H9 (cell line): Measurements from ENCODE around the gene GJB2. TPM values are rescaled to one million over a fixed set of nuclear protein-coding genes. Genes with fewer than 3 reads are reported as not detected.
"Not testable (repeated sequence)": the region's sequence is repeated elsewhere in the genome, so short reads cannot be mapped to it uniquely, and the experiment has no call there.

Experiments used
- DNase-seq: peaks from one replicate; pipeline ENCODE4 v3.0.0-alpha.2; 2017
- H2AFZ ChIP-seq: one replicate; pipeline ENCODE4 v1.6.1; 2013; ENCODE audit warnings: mild to moderate bottlenecking, low read length, control low read depth, moderate library complexity
- H2AK5ac ChIP-seq: 2 replicates; pipeline ENCODE4 v1.6.1; 2013; ENCODE audit warnings: low read length, control low read depth, mixed read lengths; ENCODE audit not compliant: insufficient read length
- H2BK120ac ChIP-seq: one replicate; pipeline ENCODE4 v1.6.1; 2013; ENCODE audit warnings: low read depth, mild to moderate bottlenecking, low read length, control low read depth, inconsistent platforms; ENCODE audit not compliant: poor library complexity, severe bottlenecking
- H2BK12ac ChIP-seq: 2 replicates; pipeline ENCODE4 v1.6.1; 2013; ENCODE audit warnings: low read length, control low read depth, mixed read lengths, low read depth; ENCODE audit not compliant: insufficient read length
- H2BK15ac ChIP-seq: 2 replicates; pipeline ENCODE4 v1.6.1; 2013; ENCODE audit warnings: low read depth, low read length, control low read depth
- H2BK20ac ChIP-seq: one replicate; pipeline ENCODE4 v1.6.1; 2013; ENCODE audit warnings: low read depth, mild to moderate bottlenecking, low read length, control low read depth, inconsistent platforms; ENCODE audit not compliant: poor library complexity, severe bottlenecking
- H2BK5ac ChIP-seq: 2 replicates; pipeline ENCODE4 v1.6.1; 2013; ENCODE audit warnings: low read length, control low read depth, mixed read lengths; ENCODE audit not compliant: insufficient read length
- H3K14ac ChIP-seq: 2 replicates; pipeline ENCODE4 v1.6.1; 2013; ENCODE audit warnings: low read length, control low read depth; ENCODE audit not compliant: insufficient read depth
- H3K18ac ChIP-seq: 2 replicates; pipeline ENCODE4 v1.6.1; 2013; ENCODE audit warnings: low read depth, mild to moderate bottlenecking, mixed read lengths, low read length, control low read depth; ENCODE audit not compliant: insufficient read length
- H3K23ac ChIP-seq: 2 replicates; pipeline ENCODE4 v1.6.1; 2013; ENCODE audit warnings: low read length, control low read depth, mixed read lengths, low read depth; ENCODE audit not compliant: insufficient read length
- H3K23me2 ChIP-seq: 2 replicates; pipeline ENCODE4 v1.6.1; 2013; ENCODE audit warnings: low read depth, mild to moderate bottlenecking, mixed read lengths, low read length, control low read depth; ENCODE audit not compliant: insufficient read length, poor library complexity, severe bottlenecking
- H3K27ac ChIP-seq: 2 replicates; pipeline ENCODE4 v1.5.1; 2013; ENCODE audit warnings: low read length, control low read depth, mixed read lengths, low read depth; ENCODE audit not compliant: insufficient read length
- H3K27me3 ChIP-seq: 2 replicates; pipeline ENCODE4 v1.6.1; 2013; ENCODE audit warnings: low read length, control low read depth, inconsistent platforms; ENCODE audit not compliant: insufficient read depth
- H3K4ac ChIP-seq: 2 replicates; pipeline ENCODE4 v1.6.1; 2013; ENCODE audit warnings: low read depth, mild to moderate bottlenecking, control low read depth, inconsistent platforms, low read length, moderate library complexity
- H3K4me1 ChIP-seq: 2 replicates; pipeline ENCODE4 v1.6.1; 2013; ENCODE audit warnings: low read length, control low read depth, inconsistent platforms; ENCODE audit not compliant: insufficient read depth
- H3K4me2 ChIP-seq: 2 replicates; pipeline ENCODE4 v1.6.1; 2013; ENCODE audit warnings: low read length, control low read depth, mixed read lengths; ENCODE audit not compliant: insufficient read length, insufficient read depth
- H3K56ac ChIP-seq: 2 replicates; pipeline ENCODE4 v1.6.1; 2013; ENCODE audit warnings: low read depth, mild to moderate bottlenecking, mixed read lengths, low read length, control low read depth; ENCODE audit not compliant: insufficient read length
- H3K79me1 ChIP-seq: 2 replicates; pipeline ENCODE4 v1.6.1; 2013; ENCODE audit warnings: low read depth, mild to moderate bottlenecking, moderate library complexity, low read length, control low read depth, inconsistent platforms; ENCODE audit not compliant: insufficient read depth, poor library complexity, severe bottlenecking
- H3K79me2 ChIP-seq: 2 replicates; pipeline ENCODE4 v1.6.1; 2013; ENCODE audit warnings: low read length, control low read depth, inconsistent platforms; ENCODE audit not compliant: insufficient read depth
- H3K9ac ChIP-seq: 2 replicates; pipeline ENCODE4 v1.6.1; 2013; ENCODE audit warnings: low read length, control low read depth, mixed read lengths; ENCODE audit not compliant: insufficient read length; ENCODE audit errors: extremely low read depth
- H3K9me3 ChIP-seq: one replicate; pipeline ENCODE4 v1.6.1; 2013; ENCODE audit warnings: low read depth, low read length, inconsistent platforms; ENCODE audit not compliant: control insufficient read depth
- H3T11ph ChIP-seq: one replicate; pipeline ENCODE4 v1.6.1; 2013; ENCODE audit warnings: mild to moderate bottlenecking, low read length, control low read depth, inconsistent platforms
- H4K20me1 ChIP-seq: one replicate; pipeline ENCODE4 v1.6.1; 2013; ENCODE audit not compliant: control insufficient read depth, insufficient read length, insufficient read depth
- H4K5ac ChIP-seq: 2 replicates; pipeline ENCODE4 v1.6.1; 2013; ENCODE audit warnings: low read depth, mild to moderate bottlenecking, mixed read lengths, low read length, control low read depth; ENCODE audit not compliant: insufficient read length
- H4K8ac ChIP-seq: replicated peaks from 2 replicates; pipeline ENCODE4 v1.6.1; 2013; ENCODE audit warnings: low read length, control low read depth, mixed read lengths, low read depth; ENCODE audit not compliant: insufficient read length
- H4K91ac ChIP-seq: 2 replicates; pipeline ENCODE4 v1.6.1; 2013; ENCODE audit warnings: low read depth, mild to moderate bottlenecking, moderate library complexity, mixed read lengths, low read length, control low read depth; ENCODE audit not compliant: insufficient read length
- H3K27ac Mint-ChIP-seq, 3 experiments: 2 replicates in 2 of 3; 3 replicates in 1 of 3; pipeline ENCODE4 v1.8.0; 2020 to 2021; ENCODE audit warnings: mixed read lengths in 3 of 3, mild to moderate bottlenecking in 1 of 3, moderate library complexity in 1 of 3
- H3K27me3 Mint-ChIP-seq: 2 replicates; pipeline ENCODE4 v1.8.0; 2021; ENCODE audit warnings: low read depth, mild to moderate bottlenecking, moderate library complexity, mixed read lengths
- H3K36me3 Mint-ChIP-seq, 3 experiments: 2 replicates in 2 of 3; 3 replicates in 1 of 3; pipeline ENCODE4 v1.8.0; 2020 to 2021; ENCODE audit warnings: low read depth in 3 of 3, mixed read lengths in 3 of 3; ENCODE audit not compliant: insufficient read depth in 1 of 3
- H3K4me1 Mint-ChIP-seq, 2 experiments: 2 replicates each; pipeline ENCODE4 v1.8.0; 2020; ENCODE audit warnings: mixed read lengths in 2 of 2
- H3K4me3 Mint-ChIP-seq, 2 experiments: 2 replicates in 1 of 2; 3 replicates in 1 of 2; pipeline ENCODE4 v1.8.0; 2020 to 2021; ENCODE audit warnings: mild to moderate bottlenecking in 2 of 2, mixed read lengths in 2 of 2, moderate library complexity in 1 of 2
- H3K9me3 Mint-ChIP-seq, 2 experiments: 2 replicates in 1 of 2; 3 replicates in 1 of 2; pipeline ENCODE4 v1.8.0; 2020; ENCODE audit warnings: mild to moderate bottlenecking in 2 of 2, mixed read lengths in 2 of 2, moderate library complexity in 1 of 2
- CTCF ChIP-seq: fragments of 200-600 bp; sonication (generic); conservative IDR thresholded peaks from 3 replicates; pipeline ENCODE4 v1.8.0; 2021; ENCODE audit warnings: antibody characterized with exemption, mild to moderate bottlenecking
- WGBS: extraction: QIAGEN DNeasy Blood & Tissue Kit; methylation state at CpG from one replicate; pipeline ENCODE4 v1.1.7; 2013; ENCODE audit warnings: missing lambda C conversion rate, low lambda C conversion rate, mixed read lengths; ENCODE audit not compliant: insufficient read length; ENCODE audit errors: extremely low coverage; 5-methylcytosine and 5-hydroxymethylcytosine counted together
- total RNA-seq: library from RNA; stranded (reverse); gene quantifications from 2 replicates; pipeline ENCODE4 v1.2.1, GENCODE V29; 2021

Gene GJB2
- total RNA-seq, 1 experiment from 2014 or later: 0.28 TPM

- DNase-seq: peak; percentile 19
- H3K27ac Mint-ChIP-seq: no peak overlapping the region
- no peaks in the 10 kb centered on the region for H3K4me1 ChIP-seq
- no peak overlapping the region for H3K4me2 ChIP-seq
- no peak overlapping the region for H3K9ac ChIP-seq
- H3K9me3 Mint-ChIP-seq: no peaks in the 10 kb centered on the region
- TF ChIP-seq CTCF: no peak
- no peak overlapping the region for H3T11ph ChIP-seq
- H2BK12ac ChIP-seq: no peak overlapping the region
- no peak overlapping the region for H3K18ac ChIP-seq
- H2BK20ac ChIP-seq: no peak overlapping the region
- no peaks in the 10 kb centered on the region for H3K79me1 ChIP-seq
- H4K91ac ChIP-seq: no peak overlapping the region
- WGBS: no CpG with 5 or more reads among the region's 2 CpGs
- H3K4ac ChIP-seq: no peak overlapping the region
- H2AK5ac ChIP-seq: no peak overlapping the region
- no peak overlapping the region for H2BK5ac ChIP-seq
- H2BK120ac ChIP-seq: no peak overlapping the region
- H3K27me3 Mint-ChIP-seq: peaks cover 54% of the 10 kb centered on the region
- peaks cover 0 to 2% (median 0%) of the 10 kb centered on the region in 3 experiments; a peak in 2 of 7 replicates for H3K36me3 Mint-ChIP-seq
- no peak overlapping the region for H3K27ac ChIP-seq
- peaks cover 9% of the 10 kb centered on the region for H3K23me2 ChIP-seq
- no peak overlapping the region for H3K23ac ChIP-seq
- H3K4me3 Mint-ChIP-seq: no peak overlapping the region
- H2AFZ ChIP-seq: no peak overlapping the region
- no peak overlapping the region for H4K8ac ChIP-seq
- no peaks in the 10 kb centered on the region for H3K9me3 ChIP-seq
- H3K27me3 ChIP-seq: peaks cover 19% of the 10 kb centered on the region; the same call in 1 of the 2 replicates
- no peak overlapping the region for H3K14ac ChIP-seq
- no peak overlapping the region for H2BK15ac ChIP-seq
- H4K20me1 ChIP-seq: no peaks in the 10 kb centered on the region
- no peaks in the 10 kb centered on the region for H3K79me2 ChIP-seq
- H4K5ac ChIP-seq: no peak overlapping the region
- H3K4me1 Mint-ChIP-seq: peaks cover 8 to 9% of the 10 kb centered on the region in 2 experiments
- H3K56ac ChIP-seq: no peak overlapping the region
Observed at GRCh38 chr13:20156702-20157101, 36.0 kb downstream of the GJB2 start.

- not testable (repeated sequence) for H3K79me2 ChIP-seq, H3K9ac ChIP-seq, H3K4ac ChIP-seq, H2BK120ac ChIP-seq, H3K18ac ChIP-seq, H2BK15ac ChIP-seq, H3K4me1 ChIP-seq, H3K23me2 ChIP-seq, H3K4me1 Mint-ChIP-seq, H2BK12ac ChIP-seq, H2BK5ac ChIP-seq, H3K4me3 Mint-ChIP-seq, H2AFZ ChIP-seq, H3K4me2 ChIP-seq, H3K27ac Mint-ChIP-seq, H3K27ac ChIP-seq, H4K8ac ChIP-seq, H3K56ac ChIP-seq, H3K14ac ChIP-seq, H4K5ac ChIP-seq, H4K91ac ChIP-seq, H3T11ph ChIP-seq, H2BK20ac ChIP-seq, H3K23ac ChIP-seq, H3K79me1 ChIP-seq, H3K27me3 ChIP-seq, H4K20me1 ChIP-seq, H3K9me3 ChIP-seq, H3K36me3 Mint-ChIP-seq, H2AK5ac ChIP-seq, DNase-seq, H3K9me3 Mint-ChIP-seq
- peaks cover 36% of the 10 kb centered on the region for H3K27me3 Mint-ChIP-seq
- WGBS: no CpG with 5 or more reads among the region's 2 CpGs
Observed at GRCh38 chr13:20153290-20153689, 39.4 kb downstream of the GJB2 start.
